ENCODE data around the gene MAOA.

- no peak for TF ChIP-seq CTCF (IDR thresholded peaks at IDR 0.05)
- no peak for TF ChIP-seq POLR2A (IDR thresholded peaks at IDR 0.05)
Measured at GRCh38 chrX:43731086-43731485, 75.0 kb downstream of the MAOA start.
